Renal cortical epithelial cell (primary cell): Measurements from ENCODE around the gene RAPGEF6. TPM values are rescaled to one million over a fixed set of nuclear protein-coding genes. Genes with fewer than 3 reads are reported as not detected.

ENCODE experiments used
- DNase-seq: peaks from one replicate; pipeline ENCODE4 v3.0.0-alpha.2; 2011; ENCODE audit warnings: low read depth
- total RNA-seq: library from RNA; depleted of rRNA; stranded (reverse); fragments of >200 nt; gene quantifications from 2 replicates; pipeline ENCODE4 v1.2.3, GENCODE V29; 2014

The RAPGEF6 gene
- total RNA-seq, 1 donor from 2014 or later: 27.8 TPM

DNA sequence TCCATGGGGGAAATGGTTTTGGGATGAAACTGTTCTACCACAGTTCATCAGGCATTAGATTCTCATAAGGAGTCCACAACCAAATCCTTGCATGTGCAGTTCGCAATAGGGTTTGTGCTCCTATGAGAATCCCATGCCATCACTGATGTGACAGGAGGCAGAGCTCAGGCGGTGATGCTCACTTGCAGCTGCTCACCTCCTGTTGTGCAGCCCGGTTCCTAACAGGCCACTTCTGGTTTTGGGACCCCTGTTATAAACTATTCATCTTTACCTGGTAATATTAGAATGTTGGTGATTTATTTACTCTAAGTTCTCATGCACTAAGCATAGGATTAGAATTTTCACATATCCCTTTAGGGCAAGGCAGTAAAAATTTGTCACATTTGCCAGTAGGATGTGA is 248.9 kb downstream of the RAPGEF6 start:
- DNase-seq: no peak

GRCh38 chr5:131384616-131385214 is 250.3 kb downstream of the RAPGEF6 start:
- DNase-seq: peak; percentile 54

DNA sequence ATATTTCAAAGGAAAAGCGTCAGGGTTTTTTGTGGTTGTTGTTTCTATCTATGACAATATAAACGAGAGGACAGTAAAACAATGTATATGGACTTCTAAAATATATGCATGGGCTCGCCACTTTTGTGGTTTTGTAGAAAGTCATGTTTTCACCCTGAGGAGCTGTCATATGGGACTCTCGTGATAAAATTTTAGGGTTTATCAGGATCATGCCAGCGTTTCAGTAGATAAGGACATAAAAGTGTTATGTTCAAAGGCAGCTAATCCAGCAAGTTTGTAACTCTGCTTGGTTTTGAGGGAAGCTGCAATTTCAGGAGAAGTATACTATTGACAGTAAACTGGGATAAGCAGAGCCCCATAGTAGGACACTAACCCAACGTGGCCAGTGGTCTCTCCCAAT is 250.9 kb downstream of the RAPGEF6 start:
- DNase-seq: no peak

- peak; percentile 86 for DNase-seq
Observed at GRCh38 chr5:131382407-131383395, 252.3 kb downstream of the RAPGEF6 start.

- no peak for DNase-seq
Observed at GRCh38 chr5:131381777-131382176, 253.3 kb downstream of the RAPGEF6 start.

DNA sequence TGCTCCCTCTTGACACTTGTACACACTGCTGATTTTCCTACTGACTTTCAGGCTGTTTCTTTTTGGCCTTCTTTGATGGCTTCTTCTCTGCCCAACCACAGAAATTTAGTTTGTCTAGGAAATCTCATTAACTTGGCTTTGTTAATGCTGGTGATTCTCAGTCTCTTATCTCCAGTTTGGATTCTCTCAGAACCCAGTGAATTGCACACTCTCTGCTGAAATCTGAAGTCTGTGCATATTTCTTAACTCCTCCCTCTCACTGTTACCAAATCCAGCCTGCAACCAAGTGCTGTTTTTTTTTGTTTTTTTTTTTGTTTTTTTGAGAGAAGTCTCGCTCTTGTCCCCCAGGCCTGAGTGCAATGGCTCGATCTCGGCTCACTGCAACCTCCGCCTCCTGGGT is 254.0 kb downstream of the RAPGEF6 start:
- no peak for DNase-seq

- DNase-seq: peak; percentile 48
Observed at GRCh38 chr5:131380238-131380637, 254.8 kb downstream of the RAPGEF6 start.

- DNase-seq: peak; percentile 98
Observed at GRCh38 chr5:131379723-131380122, 255.3 kb downstream of the RAPGEF6 start.

GRCh38 chr5:131378721-131379541 is 256.1 kb downstream of the RAPGEF6 start:
- peak; percentile 69 for DNase-seq

- DNase-seq: peak; percentile 49
Observed at GRCh38 chr5:131377785-131378325, 257.2 kb downstream of the RAPGEF6 start.

DNA sequence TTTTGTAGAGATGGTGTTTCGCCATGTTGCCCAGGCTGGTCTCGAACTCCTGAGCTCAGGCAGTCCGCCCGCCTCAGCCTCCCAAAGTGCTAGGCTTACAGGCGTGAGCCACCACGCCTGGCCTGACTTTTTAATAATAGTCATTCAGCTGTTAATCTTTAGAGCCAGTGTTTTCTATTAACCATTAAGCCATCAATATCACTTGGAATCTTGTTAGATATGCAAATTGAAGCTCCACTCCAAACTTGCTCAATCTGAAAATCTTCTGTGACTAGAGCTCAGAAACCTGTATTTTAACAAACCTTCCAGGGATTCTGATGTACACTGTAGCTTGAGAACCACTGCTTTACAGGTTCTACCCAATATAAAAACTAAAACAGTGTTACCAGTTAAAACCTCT is 257.7 kb downstream of the RAPGEF6 start:
- peak; percentile 82 for DNase-seq

- DNase-seq: no peak
Observed at GRCh38 chr5:131375351-131375750, 259.7 kb downstream of the RAPGEF6 start.

Other genes with a start within 250 kb of the RAPGEF6 start
- 49.3 and 56.3 TPM in 2 replicates for gene FNIP1, start 161.8 kb upstream of the RAPGEF6 start, total RNA-seq